Measurements from ENCODE around the gene SRP68.
"Not testable (repeated sequence)": the region's sequence is repeated elsewhere in the genome, so short reads cannot be mapped to it uniquely, and the experiment has no call there.

SRP68 gene

DNA sequence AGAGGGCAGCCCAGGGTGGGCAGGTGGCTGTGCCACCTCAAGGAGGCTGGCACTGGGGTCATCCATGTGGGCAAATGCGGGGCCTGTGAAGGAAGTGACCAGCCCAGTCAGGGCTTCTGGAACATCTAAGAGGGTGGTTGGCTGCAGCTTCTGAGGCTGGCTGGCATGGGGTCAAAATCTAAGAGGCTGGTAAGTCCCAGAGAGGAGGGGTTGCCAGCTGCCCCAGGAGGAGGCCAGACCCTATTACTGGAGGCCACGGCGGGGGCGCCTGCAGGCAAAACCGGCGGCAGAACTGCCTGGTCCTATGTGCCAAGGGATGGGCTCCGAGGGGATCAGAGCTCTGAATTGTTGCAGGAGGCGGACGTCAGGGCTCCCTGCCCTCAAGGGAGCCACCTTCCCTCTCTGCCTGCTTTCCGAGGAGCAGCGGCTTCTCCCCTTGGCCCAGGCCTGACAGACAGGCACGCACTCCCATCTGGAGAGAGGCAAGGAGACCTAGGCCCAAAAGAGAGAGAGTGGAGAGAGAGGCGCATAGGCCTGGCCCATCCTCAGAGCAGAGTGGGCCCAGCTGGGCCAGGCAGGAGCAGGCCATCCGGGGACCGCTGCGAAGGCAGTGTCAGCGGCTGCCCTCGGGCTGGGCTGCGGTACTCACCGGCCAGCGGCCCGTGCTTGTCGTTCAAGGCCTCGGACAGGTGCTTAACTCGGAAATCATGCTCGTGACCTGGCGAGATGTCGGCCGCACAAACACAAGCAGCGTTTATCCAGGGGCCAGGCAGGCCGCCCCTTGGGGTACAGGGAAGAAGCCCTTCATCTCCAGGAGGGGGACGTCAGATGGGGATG lies 17.6 kb upstream of the SRP68 start:
- DNase-seq (ENCODE audit: low read depth) = no peak

DNA sequence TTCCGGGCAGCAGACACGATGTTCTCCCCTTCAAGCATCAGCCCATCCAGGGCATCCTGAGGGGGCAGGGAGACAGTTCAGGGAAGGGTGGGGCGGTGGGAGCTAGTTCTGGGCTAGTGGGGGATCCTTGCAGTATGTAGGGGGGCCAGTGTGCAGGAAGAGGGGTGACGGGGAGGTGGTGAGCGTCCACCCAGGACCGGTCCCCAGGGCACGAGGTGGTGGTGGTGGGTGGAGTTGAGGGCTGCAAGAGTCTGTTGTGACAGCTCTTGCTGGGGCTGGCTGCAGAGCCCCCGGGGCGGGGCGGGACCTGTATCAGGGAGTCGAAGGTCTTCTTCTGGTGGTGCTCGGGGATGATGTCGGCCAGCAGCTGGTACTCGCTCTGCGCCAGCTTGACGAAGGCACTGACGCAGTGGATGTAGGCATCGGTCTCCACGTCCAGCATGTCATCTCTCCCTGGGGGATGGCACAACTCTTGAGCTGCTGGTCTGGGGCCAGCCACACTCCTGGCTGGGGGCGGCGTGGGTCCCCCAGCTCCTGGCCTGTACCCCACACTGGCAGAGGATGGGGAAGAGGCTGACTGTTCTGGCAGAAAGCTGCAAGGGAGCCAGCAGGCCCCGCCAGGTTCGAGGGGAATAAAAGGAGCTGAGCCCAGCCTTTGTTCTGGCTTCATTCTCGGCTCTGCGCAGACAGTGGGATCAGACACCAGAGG lies 16.7 kb upstream of the SRP68 start:
- no peak for DNase-seq (ENCODE audit: low read depth)

DNA sequence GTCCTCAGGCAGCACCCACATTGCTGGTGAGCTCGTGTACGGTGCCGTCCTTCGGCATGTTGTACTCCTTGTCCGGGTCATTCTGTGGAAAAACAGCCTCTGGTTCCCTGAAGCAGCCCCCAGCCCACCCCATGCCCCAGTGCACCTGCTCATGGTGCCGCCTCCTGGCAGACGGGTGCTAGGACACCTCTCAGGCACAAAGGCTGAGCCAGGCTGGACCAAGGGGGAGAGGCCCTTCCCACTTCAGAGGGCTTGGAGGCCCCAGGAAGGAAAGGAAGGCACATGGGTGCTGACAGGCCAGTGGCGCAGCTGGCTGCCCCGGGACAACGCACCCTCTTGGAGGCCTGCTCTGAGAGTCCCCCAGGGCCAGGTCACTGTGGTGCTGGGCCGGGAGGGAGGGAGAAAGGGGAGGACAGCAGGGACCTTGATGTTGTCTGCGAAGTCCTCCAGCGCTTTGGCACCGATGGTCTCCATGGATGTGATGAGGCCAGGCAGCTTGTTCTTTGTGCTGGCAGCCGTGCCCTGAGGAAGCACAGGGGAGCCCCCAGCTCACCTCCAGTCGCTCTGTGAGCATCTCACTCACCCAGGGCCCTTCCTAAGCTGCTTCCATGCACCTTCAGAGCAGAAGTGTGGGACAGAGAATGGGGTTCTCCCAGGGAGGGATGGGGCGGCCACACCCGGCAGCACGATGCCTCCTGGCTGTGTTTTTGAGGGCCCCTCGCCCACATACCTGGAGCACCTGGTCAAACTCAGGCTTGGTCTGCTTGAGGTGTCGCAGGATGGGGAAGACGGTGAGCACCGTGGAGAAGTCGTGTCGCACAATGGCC lies 15.9 kb upstream of the SRP68 start:
- DNase-seq (ENCODE audit: low read depth) = no peak

DNA sequence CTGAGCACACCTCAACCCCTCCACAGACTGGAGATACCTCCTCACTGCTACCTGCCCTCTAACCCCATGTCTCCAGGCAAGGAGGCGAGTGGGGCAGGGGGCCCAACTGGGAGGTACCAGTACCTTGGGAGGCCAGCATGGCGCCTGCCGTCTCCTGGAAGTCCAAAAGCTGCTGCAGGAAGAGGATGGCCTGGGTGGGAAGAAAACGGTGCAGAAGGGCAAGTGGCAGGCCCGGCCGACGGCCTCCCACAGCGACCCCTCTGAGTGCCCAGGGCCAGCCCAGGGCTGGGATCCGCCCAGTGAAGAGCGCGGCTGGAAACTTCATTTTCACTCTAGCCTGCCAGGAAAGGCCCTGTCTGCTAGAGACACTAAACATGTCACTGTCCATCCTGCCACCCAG lies 15.2 kb upstream of the SRP68 start:
- DNase-seq (ENCODE audit: low read depth) = no peak

DNA sequence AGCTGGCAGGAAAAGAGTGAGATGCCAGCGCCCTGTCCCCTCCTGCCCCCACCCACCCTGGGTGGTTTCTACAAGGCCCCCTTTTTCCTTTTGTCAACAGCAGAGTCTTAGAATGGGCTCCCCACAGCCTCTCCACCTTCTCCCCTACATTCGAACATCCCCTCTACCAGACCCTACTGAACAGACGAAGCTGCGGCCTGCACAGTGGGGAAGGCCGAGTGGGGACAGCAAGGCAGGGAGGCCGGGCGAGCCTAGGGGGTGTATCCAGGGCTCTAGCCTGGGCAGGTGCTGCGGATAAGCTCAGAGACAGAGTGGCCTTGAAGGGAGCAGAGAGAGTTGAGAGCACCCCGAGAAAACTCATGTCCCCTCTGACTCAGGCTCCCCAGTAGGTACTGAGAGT lies 14.1 kb upstream of the SRP68 start:
- no peak for DNase-seq (ENCODE audit: low read depth)

DNA sequence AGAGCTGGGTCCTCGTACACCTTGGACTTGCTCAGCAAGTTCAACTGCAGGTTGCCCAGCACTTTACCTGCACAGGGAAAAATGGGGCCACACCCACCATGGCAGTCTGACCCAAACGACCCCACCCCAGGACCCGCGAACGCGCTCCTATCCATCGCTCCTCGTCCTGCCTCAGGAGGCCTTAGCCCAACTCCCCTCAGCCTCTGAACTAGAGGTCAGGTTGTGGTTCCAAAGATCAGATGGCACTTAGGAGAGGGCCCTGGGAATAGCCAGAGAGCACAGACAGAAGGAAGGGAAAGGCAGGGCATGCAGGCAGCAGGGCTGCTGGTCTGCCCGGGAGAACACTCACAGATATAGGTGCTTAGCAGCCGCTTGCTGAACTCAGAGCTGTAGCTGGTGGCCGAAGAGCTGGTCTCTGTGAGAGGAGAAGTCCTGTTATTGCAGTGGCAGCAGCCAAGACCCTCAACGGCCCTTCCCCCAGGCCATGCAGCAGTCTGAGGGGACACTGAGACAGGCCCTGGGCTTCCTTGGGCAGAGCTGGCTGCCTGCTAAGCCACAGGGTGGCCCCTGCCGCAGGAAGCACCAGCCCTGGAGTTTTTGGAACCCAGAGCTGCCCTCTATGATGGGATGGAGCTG lies 13.5 kb upstream of the SRP68 start:
- DNase-seq (ENCODE audit: low read depth) = no peak

DNA sequence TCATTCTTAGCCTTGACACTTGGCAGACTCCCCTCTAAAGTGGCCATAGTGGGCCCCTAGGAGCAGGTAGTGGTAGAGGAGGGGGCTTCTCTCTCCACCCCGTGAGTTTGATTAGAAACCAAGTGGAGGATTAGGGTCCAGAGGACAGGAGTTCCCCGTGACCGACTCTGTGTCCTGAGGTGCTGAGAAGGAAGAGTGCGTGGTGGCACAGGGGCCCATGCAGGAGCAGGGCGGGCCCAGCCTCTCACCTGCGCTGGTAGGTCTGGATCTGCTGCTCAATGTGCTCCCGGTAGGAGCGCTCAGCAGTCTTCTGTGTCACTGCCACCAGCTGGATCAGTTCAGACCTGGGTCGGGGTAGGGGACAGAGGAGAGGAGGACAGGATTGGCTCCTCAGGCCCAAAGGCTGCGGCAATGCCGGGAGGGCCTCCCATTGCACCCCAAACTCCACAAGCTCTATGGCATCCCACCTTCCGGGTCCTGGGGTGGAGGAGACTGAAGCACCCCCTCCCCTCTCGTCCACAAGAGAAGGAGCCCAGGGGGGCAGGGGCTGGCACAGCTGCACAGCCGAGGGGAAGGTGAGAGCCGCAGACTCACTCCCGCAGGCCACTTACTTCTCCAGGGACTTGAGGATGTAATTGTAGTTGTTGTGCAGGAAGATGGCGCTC lies 12.9 kb upstream of the SRP68 start:
- no peak for DNase-seq (ENCODE audit: low read depth)

DNA sequence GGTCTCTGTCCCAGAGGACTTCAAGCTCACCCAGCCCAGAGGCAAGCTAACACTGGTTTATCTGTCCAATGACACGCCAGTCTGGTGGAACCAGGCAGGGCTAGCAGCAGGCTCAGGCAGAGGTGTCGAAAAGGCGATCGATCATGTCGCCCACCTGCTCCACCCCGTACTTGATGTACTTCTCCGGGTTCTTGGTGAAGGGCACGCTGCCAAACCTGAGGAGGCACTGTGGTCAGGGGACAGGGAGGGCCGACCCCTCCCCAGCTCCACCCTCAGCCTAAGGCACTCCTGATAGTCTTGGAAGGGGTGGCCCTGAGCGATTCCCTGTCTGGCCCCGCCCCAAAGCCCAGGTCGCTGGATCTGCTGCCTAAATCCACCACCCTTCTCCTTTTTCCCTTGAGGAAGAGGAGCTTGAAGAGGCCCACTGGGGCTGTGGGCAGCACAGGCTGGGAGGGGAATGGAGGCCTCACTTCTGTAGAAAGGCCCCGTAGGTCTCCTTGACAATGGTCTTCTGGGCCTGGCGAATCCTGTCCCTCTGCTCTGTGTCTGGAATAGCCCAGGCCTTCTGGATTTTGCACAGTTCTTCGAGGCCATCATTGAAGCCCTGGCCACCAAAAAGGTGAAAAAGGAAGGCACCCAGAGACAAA lies 11.3 kb upstream of the SRP68 start:
- DNase-seq (ENCODE audit: low read depth) = no peak

DNA sequence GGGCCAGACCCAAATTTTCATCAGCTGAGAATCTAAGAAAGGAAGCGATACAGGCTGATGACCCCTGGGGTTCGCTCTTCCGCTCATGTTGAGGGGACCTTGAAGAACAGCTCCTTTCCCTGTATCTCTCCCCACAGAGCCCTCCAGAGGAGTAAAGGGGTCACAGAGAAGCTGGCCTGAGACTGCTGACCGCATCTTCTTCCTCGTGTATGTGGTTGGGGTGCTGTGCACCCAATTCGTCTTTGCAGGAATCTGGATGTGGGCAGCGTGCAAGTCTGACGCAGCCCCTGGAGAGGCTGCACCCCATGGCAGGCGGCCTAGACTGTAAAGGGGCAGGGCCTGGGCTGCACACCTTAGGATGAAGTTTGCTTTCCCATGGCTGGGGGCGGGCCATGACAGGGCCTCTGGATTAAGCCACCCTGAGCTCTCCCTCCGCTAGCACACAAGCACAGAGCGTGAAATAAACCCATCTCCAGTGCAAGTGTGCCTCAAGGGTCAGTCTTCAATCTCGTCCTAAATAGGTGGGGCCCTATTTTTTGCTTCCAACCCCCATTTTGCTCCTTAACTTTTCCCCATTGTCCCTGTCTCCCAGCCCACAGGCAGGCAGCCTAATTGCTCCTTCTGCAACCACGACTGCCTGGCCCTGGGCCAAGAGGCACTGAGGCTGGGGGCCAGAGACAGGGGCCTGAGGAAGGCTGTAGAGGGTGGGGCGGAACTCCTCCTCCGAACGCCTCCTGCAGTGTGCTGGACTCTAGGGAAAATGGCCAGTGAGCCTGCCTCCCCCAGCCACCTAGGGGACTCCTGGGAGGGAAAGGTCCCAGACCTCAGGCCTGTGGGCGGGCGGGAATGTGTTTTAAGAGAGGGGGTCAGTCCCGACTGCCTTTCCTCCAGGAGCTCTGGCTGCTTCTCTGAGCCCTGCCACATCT lies 10.3 kb upstream of the SRP68 start:
- no peak for DNase-seq (ENCODE audit: low read depth)

GRCh38 chr17:76081295-76082210 lies 9.2 kb upstream of the SRP68 start:
- no peak for DNase-seq (ENCODE audit: low read depth)

DNA sequence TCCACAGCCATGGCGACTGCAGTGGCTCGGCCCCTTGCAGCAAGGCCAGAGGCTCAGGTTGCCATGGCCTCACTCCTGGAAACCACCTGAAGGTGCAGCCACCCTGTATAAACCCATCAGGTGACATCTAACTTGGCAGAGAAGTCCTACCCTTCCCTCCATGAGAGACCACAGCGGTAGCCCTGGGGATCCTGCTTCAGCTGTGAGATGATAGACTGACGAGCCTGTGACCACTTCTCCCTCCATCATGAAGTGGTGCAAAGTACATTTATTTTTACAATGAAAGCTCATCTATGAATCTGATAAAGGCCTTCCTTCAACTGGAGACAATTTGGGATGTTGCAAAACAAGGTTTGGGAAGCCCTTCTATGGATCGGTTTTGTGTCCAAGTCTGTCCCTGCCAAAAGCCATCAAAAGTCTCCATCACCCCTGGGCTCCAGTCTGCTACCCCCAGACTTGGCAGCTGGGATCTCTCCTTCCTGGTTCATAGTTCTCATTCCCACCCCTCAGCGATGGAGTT lies 8.5 kb upstream of the SRP68 start:
- DNase-seq (ENCODE audit: low read depth) = no peak

- no peak for DNase-seq (ENCODE audit: low read depth)
These were observed 7.8 kb upstream of the SRP68 start for GRCh38 chr17:76079956-76080767.

GRCh38 chr17:76079535-76079955 lies 7.2 kb upstream of the SRP68 start:
- no peak for DNase-seq (ENCODE audit: low read depth)

GRCh38 chr17:76078860-76079534 lies 6.7 kb upstream of the SRP68 start, which contains the start of gene ZACN:
ZACN (plus strand) TSS chr17:76079182; CDS start chr17:76079265, 83 bp downstream.
- DNase-seq (ENCODE audit: low read depth) = no peak

- DNase-seq (ENCODE audit: low read depth) = not testable (repeated sequence)
These were observed 6.1 kb upstream of the SRP68 start for GRCh38 chr17:76078370-76078769.

DNA sequence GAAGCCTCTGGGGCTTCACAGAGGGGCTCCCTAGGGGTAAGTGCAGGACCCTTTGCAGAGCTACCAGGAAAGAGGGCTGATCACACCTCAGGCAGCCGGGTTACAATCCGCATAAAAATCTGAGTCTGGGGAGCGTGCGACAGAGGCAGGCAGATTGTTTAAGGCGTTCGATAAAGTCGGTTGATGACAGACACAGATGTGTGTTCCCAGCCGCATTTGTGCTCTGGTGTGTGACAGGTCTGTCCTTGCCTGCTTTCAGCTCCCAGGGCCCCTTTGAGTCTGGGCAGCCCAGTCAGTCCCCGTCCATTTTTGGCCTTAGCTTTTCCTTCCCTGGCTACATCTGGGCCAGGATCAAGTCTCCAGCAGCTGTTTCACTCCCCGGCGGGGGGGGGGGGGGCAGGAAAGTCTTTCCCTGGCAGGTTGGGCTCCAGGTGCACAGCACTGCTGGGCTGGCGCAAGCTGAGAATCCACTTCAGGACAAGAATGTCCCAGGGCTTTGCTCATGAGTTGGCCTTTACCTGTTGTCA lies 5.3 kb upstream of the SRP68 start:
- no peak for DNase-seq (ENCODE audit: low read depth)
